GM21529 (cell line): Measurements from ENCODE around the gene PDE9A.

Experiments
- ATAC-seq: cut with Tn5 transposase; IDR thresholded peaks from one replicate; pipeline ENCODE4 v1.9.1; 2021; ENCODE audit not compliant: unreplicated experiment

Gene PDE9A

DNA sequence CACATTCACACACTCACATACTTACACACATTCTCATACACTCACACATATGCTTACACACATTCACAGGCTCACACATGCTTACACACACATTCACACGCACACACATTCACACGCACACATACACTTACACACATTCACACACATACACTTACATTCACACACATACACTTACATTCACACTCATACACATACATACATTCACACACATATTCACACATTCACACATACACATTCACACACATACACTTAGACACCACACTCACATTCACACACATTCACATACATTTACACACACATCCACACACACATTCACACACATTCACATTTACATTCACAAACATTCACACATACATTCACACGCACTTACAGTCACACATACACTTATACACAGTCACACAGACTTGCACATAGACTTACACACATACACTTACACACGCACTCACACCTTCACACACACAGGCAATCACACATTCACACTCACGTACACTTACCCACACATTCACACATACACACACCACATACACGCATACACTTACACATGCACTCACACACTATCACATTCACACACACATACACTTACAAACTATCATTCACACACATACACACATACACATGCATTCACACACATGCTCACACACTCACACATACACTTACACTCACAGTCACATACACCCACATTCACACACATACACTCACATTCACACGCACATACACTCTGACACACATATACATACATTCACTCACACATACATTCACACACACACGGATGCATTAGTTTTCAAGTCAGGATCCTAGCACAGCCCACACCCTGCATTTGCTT is 16.8 kb downstream of the PDE9A start:
- ATAC-seq, result no peak

DNA sequence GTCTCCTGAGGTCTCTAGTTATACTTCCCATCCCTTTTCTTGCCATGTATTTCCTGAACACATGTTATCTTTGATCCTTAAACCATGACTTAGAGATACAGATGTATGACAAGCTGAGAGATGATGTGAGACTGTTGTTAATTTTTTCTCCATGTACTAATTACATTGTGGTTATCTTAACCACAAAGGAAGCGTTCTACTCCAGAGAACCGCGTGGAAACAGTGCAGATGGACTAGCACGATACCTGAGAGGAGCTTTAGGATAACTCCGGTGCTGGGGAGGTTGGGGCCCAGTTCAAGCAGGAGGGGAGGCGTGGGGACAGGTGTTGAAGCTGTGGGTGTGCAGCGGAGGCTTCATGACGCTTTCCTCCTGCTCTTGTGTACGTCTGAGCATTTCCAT is 17.5 kb downstream of the PDE9A start:
- no peak for ATAC-seq

DNA sequence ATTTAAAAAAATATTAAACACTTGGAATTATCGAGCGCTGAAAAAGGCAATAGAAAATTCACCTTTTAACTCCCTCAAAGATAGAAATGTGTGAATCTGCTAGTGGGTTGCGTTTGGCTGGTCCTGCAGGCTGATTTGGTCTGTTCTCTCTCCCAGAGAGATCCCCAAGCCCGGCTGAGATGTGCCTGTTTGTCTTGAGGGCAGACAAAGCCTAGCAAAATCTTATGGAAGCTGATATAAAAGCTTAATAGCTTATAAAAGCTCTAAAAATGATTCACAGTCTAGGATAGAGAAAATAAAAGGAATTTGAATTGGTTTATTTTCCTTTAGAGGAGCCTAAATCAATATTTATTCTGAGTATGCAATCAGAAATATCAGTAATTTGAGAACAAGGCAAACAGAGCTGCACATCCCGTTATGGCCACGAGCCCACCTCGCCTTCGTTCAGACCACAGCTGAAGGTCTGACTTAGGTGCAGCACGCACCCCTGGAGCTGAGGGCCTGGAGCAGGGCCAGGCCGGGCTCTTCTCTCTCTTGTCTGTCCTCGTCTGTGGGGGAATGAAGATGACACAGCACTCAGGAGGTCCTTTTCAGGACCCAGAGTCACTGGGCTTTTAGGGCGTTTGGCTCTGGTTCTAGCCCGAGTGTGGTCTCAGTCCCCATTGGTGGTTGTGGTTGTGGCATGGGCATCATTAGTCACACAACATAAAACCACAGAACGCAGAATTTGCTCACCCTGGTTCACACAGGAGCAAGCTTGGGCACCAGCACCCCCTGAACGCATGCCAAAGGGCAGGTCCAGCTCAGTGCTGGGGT is 18.6 kb downstream of the PDE9A start:
- ATAC-seq, result no peak

DNA sequence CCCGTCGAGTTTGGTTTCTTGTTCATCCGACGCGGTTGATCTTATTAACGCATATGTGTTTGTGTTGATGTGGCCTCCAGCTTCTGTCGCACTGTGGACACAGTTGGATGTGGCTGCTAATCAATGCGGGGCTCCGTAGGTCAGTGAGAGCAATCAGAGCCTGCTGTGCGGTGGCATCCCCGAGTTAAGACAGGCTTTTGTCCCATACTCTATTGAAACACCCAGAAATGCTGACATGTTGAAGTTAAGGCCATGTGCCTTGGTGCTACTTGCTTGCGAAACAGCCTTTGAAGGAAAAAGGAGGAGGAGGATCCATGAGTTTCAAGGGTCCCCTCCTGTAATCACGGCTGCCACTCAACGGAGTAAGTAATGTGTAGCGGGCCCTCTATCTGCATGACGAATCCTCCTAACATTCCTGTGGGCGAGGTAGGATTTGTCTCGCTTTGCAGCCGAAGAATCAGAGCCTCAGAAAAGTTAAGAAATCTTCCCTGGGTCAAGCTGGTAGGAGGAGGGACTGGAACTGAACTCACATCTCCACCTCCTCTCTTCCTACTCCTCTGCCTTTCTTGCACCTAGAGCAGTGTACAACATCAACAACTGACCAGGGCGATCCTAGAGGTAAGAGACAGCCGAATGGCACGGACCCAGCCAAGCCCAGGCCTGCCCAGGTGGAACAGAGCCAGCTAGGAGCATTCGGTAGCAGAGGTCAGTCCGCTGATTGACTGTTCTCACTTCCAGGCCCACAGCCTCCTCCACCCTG is 19.5 kb downstream of the PDE9A start:
- no peak for ATAC-seq

DNA sequence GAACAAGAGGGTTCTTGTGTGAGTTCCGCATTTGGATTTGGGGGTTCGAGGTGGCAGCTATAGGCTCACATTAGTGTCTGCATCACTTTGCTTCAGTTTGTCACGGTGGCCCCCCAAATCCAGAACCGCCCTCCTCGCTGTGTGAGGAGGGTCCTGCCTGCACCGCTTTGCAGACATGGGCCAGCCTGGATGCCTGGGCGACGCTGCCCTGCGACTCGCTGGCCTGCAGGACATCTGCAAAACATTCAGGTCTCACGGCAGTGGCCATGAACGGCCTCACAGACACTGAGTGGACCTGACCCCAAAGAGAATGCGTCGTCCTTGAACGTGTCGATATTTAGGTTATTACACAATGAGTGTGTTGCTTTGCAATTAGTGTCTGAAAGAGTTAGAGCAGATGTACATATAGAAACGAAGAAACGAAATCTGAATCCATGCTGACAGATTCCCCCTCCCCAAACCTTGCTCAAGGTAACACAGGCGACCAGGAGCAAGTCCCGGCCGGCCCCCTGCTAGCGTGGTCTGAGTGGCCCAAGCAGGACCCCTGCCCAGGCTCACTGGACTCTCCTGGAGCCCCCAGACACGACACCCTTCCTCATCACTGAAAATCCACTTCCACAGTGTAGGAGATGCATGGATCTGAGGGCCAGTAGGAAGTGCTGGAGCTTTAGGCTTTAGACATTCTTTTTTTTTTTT is 20.4 kb downstream of the PDE9A start:
- no peak for ATAC-seq

DNA sequence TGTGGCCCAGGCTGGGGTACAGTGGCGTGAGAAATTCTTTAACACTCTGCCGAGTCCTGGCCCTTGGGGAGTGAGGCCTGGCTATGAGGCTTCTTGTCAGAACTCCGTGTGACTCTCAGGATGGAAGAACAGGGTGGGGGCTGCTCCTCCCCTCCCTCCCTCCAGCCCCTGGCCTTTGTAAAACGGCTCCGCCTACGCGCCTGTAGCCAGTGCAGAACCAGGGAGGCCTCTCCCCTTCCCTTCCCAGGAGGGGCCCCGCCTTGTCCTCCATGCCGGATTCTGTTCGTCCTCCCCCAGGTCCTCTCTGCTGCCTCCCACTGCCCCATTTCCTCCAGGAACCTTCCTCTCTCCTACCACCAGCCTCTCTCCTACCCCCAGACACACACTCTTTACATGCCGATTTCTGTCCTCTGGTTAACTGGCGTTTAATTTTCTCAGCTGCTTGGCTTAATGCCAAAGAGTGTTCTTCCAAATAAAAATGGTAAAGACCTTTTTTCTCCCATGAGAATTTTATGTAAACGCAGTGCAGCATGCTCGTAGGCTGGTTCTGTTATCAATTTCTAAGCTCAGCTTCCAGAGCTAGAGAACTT is 21.0 kb downstream of the PDE9A start:
- no peak for ATAC-seq

DNA sequence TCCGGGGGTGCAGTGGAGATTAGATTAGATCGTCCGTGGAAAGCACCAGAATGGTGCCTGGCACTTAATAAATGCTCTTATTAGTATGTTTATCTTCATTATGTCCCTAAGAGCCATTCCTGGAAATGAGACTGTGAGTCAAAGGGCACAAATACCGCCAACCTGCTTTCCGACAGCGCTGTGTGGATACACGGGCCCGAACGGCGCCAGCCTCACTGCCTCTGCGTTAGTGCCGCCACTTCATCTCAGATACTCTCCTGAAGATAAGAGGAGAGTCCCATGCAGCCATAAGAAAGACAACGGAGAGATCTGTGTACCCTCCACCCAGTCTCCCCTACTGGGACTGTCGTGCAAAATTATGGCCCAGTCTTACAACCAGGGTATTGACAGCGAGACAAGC is 22.0 kb downstream of the PDE9A start:
- no peak for ATAC-seq

DNA sequence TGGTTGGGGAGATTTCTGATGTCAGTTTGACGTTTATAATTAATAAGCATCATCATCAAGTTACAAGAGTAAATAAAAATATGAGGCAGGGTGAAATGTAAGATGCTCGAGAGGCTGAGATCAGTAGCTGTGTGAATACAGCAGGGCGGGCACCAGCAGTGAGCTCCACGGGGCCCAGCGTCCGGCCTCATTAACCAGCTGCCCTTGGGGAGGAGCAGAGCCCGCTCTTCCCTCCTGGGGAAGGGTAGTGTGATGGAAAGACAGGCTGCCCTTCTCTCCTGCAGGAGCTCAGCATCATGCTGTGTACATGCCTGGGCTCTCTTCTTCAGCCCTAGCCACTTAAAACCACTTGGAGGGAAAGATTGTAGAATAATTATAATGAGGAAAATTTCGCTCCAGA is 23.4 kb downstream of the PDE9A start:
- no peak for ATAC-seq

DNA sequence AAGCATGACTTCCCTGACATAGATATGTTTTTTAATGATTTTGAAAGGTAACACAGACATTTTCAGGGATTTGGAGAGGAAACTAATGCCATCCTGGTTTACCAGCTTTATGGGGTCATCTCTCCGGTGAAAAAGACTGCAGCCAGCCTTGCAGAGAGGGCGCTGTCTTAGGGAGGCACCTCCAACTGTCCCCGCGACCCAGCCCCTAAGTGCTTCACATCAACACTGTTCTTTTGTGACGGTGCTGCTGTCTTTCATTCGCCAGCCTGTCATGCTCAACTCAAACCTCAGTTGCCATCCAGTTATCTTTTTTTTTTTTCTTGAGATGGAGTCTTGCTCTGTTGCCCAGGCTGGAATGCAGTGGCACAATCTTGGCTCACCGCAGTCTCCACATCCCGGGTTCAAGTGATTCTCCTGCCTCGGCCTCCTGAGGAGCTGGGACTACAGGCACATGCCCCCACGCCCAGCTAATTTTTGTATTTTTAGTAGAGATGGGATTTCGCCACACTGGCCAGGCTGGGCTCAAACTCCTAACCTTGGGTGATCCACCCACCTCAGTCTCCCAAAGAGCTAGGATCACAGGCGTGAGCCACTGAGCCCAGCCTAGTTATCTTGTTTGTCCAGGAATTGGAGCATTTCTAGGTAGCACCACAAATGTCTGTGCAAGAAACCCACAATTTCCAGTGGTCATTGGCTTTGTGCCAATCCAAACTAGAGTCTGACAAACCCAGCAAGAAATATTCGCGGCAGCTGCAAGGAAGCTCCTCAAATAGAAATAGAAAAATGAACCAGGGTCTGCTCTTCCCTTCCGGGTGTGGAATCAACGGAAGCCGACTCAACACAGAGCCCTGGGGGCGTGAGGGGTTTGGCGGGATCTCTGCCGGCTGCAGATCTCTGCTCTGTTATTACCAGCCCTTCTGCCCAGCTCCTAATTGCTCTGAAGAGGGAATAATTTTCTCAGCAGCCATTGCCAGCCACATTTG is 24.2 kb downstream of the PDE9A start:
- ATAC-seq, result no peak

DNA sequence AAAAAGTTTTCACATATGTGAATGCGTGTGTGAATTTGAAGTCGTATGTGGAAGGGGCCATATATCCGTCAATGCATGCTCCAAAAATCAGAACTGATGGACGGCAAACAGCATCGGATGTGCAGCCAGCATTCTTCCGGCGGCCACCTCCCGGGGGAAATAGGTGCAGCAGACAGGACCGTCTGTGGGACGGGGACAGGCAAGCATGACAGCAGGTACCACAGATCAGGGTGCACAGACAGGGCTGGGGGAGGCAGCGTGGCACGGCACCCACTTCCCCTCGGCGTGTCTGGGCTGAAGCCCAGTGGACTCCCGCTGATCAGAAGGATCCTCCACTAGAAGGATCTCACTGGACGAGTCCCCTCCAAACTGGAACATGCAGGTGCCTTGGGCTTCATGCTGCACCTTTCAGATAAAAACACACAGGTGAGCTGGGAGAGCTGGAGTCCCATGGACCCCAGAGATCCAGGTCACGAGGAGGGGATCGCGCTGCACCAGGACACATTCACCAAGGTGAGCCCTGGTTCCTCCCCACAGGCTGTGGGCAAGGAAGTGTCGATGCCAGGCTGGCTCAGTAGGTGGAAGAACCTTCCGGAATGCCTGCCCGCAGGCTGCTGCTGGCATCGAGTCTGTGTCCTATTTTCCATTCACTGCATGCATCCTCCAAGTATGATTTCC is 25.3 kb downstream of the PDE9A start:
- no peak for ATAC-seq

DNA sequence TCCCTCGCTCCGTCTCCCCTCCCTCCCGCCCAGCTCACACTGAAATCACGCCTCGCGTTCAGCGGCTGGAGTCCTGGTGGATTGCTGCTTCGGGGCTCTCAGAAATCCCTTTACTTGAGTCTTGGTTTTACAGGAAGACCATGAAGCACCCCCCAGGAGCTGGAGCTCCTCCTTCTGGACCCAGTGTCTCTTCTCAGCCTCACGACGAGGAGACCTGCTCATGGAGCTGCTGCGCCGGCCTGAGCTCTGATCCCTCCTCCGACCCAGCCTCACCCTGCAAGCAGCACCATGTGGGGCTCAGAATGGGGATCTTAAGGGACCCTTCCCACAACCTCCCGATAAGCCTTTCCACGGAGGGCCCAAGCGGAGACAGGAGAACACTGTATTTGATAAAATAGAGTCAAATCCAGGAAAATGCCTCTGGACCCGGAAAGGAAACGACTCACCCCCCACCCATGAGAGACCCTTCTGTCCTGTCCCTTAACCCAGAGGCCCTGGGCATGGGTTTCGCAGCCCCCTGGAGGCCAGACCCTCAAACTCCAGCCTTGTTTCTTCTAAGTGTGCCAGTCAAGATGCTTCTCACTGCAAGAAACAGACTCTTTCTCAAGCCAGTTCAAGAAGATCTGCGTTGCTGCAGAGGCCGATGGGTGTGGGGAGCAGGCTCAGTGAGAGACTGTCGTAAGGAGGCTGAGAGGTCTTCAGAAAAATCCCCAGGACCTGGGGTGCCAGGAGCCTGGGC is 26.1 kb downstream of the PDE9A start:
- ATAC-seq, result no peak

DNA sequence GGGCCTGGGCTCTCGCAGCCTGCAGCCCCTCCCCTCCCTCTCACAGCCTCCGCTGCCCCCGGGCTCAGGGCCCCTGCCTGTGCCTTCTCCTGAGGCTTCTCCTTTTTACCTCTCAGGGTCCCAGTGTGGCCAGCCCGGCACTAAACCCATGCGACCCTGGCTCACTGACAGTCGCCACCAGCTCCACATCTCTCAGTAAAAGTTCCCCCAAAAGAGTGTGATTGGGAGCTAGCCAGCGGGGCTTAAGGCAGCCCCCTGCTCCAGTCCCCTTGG is 26.6 kb downstream of the PDE9A start:
- no peak for ATAC-seq

DNA sequence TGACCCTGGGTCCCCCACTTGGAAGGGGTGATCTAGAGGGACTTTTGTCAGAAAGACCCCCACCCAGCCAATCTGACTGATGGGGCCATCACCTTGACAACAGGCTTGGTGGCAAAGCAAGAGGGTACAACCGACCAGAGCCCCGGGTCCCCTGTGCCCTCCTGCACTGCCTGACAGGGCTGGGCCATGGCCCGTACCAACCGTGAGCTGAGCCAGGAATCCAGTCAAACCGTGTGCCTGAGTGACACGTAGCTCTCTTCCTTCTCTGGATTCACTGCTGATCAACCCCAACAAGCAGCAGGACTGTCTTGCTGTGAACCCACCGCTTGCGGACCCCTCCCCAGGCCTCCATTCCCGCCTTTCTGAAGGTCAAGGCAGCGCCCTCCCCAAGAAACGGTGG is 27.0 kb downstream of the PDE9A start:
- ATAC-seq, result no peak

DNA sequence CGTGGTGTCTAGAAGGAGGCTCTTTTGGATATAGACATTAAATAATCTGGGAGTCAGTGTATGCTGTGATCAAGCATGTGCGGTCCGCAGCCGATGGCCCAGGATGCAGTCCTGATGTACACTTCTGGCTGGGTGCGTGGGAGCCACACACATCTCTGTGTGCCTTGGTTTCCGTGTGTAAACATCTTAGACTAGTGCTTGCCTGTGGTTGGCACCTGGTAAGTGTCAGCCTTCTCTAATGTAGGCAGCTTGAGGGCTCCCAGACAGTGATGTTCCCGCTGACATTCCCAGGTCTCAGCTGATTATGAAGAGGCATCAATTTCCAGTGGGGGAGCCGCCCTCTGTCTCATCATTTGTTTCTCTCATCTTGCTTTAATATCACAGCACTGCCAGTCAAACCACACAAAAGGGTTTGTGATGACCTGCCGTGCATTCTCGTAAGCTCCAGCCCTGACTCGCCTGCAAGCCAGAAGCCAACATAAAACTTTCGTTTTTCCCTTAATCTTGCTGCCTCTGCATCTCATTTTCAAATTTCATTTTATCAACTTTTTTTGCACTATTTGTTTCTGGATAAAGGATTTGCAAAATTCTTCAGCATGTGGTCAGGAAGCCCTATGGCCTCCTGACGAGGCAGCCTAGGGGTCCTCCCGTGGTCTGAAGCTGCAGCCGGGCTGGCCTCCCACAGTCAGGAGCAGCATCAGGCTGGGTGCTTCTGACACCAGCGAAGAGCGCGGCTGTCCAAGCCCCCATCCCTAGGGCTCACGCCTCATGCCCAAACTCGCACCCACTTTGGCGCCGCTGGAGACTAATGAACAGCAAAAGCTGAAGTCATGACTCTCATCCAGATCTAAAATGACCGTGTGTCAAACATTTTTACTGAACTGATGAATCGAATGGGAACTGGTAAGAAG is 28.1 kb downstream of the PDE9A start:
- no peak for ATAC-seq

DNA sequence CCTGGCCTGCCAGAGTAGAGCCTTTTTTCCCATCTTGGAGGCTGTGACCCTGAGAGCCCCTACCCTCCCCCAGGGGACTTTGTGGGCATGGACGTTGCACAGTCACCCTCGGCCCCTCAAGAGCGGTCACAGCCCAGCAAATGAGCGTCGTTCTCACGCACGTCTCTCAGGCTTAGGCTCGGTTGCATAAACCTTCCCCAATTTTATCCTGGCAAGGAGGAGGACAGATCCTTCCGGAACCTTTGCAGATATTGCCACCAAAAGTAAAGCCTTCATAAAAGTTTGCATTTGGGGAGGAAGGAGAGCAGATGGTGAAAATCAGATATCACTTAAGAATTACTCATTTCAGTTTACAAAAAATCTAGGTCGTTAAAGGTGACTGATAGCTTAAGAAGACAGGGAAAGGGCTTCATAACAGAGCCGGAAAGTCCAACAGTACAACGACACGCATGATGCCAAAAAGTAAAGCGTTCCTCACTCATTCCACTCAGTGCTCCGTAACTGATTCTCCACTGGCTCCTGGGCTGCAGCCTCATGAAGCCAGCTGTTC is 29.3 kb downstream of the PDE9A start:
- ATAC-seq, result no peak

DNA sequence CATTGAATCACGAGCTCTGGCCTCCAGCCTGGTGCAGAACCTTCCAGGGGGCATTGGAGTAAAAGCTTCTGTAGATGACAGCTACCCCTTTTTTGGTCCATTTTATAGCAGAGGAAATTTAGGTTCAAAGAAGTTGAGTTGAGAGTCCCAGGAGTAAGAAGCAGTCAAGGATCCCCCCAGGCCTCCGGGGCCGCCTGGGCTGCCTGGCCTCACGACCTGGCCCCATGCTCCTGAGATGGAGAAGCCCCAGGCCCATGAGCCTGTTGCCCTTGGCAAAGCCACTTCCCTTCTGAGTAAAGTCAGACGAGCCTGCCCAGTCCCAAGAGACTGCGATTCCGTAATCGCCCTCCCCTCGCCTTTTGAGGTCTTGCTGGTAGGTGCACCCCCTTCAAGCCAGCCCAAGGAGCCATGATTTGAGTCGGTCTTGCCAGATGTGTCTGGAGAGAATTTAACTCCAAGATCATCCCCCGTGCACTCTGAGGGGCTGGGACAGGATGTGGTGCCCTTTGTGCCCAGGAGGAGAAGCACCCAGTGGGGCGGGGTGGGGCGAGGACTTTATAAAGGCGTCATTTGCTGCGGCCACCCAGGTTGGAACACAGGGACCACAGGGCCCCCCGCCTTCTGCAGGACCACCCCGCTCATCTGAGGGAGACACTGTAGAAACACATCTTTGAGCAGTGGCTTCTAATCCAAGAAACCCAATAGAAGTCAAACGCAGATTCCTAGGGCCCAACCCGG is 30.1 kb downstream of the PDE9A start:
- ATAC-seq, result no peak
